Peyer's patch (tissue), 4 donors: Measurements from ENCODE around the gene LIPG.

ENCODE experiments used
- POLR2A ChIP-seq, 2 donors: fragments of 450-650 bp; IDR thresholded peaks; one replicate each; pipeline ENCODE4 v1.5.1; 2017; ENCODE audit warnings: antibody characterized with exemption in 2 of 2, mild to moderate bottlenecking in 2 of 2, moderate library complexity in 2 of 2
- TF ChIP-seq, protein P1 (sequence below), 6 experiments: fragments of 450-650 bp in 4 of 6; fragments of 200-600 bp in 2 of 6; sonication (generic) in 1 of 6; IDR thresholded peaks; one replicate each; pipeline ENCODE4 v1.5.1; 2017 to 2019; ENCODE audit warnings: antibody characterized with exemption in 6 of 6, mild to moderate bottlenecking in 3 of 6, moderate library complexity in 1 of 6

DNA sequence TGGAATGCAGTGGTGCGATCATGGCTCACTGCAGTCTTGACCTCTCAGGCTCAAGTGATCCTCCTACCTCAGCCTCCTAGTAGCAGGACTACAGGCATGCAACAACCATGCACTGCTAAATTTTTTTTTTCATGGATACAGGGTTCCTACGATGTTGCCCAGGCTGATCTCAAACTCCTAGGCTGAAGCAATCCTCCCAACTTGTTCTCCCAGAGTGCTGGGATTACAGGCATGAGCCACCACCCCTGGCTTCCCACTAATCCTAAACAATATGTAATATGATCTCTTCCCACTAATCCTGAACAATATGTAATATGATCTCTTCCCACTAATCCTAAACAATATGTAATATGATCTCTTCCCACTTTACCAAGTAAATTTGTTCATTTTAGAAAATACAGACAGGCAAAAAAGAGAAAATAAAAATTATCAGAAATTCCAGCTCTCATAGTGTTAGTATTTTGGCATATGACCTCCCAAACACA lies 41.2 kb upstream of the LIPG start:
- TF ChIP-seq, protein P1, sequence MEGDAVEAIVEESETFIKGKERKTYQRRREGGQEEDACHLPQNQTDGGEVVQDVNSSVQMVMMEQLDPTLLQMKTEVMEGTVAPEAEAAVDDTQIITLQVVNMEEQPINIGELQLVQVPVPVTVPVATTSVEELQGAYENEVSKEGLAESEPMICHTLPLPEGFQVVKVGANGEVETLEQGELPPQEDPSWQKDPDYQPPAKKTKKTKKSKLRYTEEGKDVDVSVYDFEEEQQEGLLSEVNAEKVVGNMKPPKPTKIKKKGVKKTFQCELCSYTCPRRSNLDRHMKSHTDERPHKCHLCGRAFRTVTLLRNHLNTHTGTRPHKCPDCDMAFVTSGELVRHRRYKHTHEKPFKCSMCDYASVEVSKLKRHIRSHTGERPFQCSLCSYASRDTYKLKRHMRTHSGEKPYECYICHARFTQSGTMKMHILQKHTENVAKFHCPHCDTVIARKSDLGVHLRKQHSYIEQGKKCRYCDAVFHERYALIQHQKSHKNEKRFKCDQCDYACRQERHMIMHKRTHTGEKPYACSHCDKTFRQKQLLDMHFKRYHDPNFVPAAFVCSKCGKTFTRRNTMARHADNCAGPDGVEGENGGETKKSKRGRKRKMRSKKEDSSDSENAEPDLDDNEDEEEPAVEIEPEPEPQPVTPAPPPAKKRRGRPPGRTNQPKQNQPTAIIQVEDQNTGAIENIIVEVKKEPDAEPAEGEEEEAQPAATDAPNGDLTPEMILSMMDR (IDR thresholded peaks at IDR 0.05), result no peak
- TF ChIP-seq POLR2A (IDR thresholded peaks at IDR 0.05), result no peak
